Endothelial cell (in vitro differentiated cells): ENCODE data around the gene WIF1. TPM values are rescaled to one million over a fixed set of nuclear protein-coding genes. Genes with fewer than 3 reads are reported as not detected.

Experiments
- DNase-seq: peaks from one replicate; pipeline ENCODE4 v3.0.0; 2021; ENCODE audit warnings: low spot score
- H3K27ac Mint-ChIP-seq: one replicate; pipeline ENCODE4 v1.8.0; 2021; ENCODE audit warnings: mixed read lengths, inconsistent platforms; ENCODE audit not compliant: unreplicated experiment
- H3K27me3 Mint-ChIP-seq: one replicate; pipeline ENCODE4 v1.8.0; 2021; ENCODE audit warnings: mild to moderate bottlenecking, moderate library complexity, mixed read lengths, inconsistent platforms; ENCODE audit not compliant: unreplicated experiment
- H3K36me3 Mint-ChIP-seq: one replicate; pipeline ENCODE4 v1.8.0; 2021; ENCODE audit warnings: mild to moderate bottlenecking, low read depth, mixed read lengths, inconsistent platforms; ENCODE audit not compliant: unreplicated experiment
- H3K4me1 Mint-ChIP-seq: one replicate; pipeline ENCODE4 v1.8.0; 2021; ENCODE audit warnings: mild to moderate bottlenecking, mixed read lengths, inconsistent platforms; ENCODE audit not compliant: unreplicated experiment
- H3K4me3 Mint-ChIP-seq: one replicate; pipeline ENCODE4 v1.8.0; 2021; ENCODE audit warnings: mild to moderate bottlenecking, mixed read lengths, inconsistent platforms; ENCODE audit not compliant: unreplicated experiment
- H3K9me3 Mint-ChIP-seq: one replicate; pipeline ENCODE4 v1.8.0; 2021; ENCODE audit warnings: mixed read lengths, inconsistent platforms; ENCODE audit not compliant: unreplicated experiment
- CTCF ChIP-seq: fragments of 200-600 bp; sonication (generic); IDR thresholded peaks from one replicate; pipeline ENCODE4 v1.5.0; 2021; ENCODE audit warnings: antibody characterized with exemption; ENCODE audit not compliant: unreplicated experiment
- total RNA-seq: library from RNA; stranded (reverse); fragmentation: NEBNext Ultra II Directional; extraction: Animal tissue kit (Norgen Biotek cat#: 25700); gene quantifications from one replicate; pipeline ENCODE4 v1.2.1, GENCODE V29; 2021; ENCODE audit not compliant: unreplicated experiment

The WIF1 gene
- total RNA-seq, 1 donor from 2014 or later, result not detected

GRCh38 chr12:65139389-65139788 lies 18.3 kb upstream of the WIF1 start:
- Mint-ChIP-seq H3K4me1 (peaks cover 7% of the 10 kb centered on the region), H3K9me3 (no peaks in the 10 kb centered on the region), H3K4me3 (no peak overlapping the region), H3K27me3 (no peaks in the 10 kb centered on the region), H3K36me3 (no peaks in the 10 kb centered on the region), H3K27ac (no peak overlapping the region)
- no peak for DNase-seq
- TF ChIP-seq CTCF, result no peak

- H3K4me1 Mint-ChIP-seq, result no peaks in the 10 kb centered on the region
- peaks cover 2% of the 10 kb centered on the region for H3K27me3 Mint-ChIP-seq
- DNase-seq, result no peak
- H3K36me3 Mint-ChIP-seq, result no peaks in the 10 kb centered on the region
- peaks cover 4% of the 10 kb centered on the region for H3K9me3 Mint-ChIP-seq
- no peak overlapping the region for H3K4me3 Mint-ChIP-seq
- no peak overlapping the region for H3K27ac Mint-ChIP-seq
- no peak for TF ChIP-seq CTCF
Measured at GRCh38 chr12:65133879-65134278, 12.8 kb upstream of the WIF1 start.

- Mint-ChIP-seq H3K36me3 (no peaks in the 10 kb centered on the region), H3K27me3 (peaks cover 2% of the 10 kb centered on the region), H3K27ac (no peak overlapping the region), H3K9me3 (no peaks in the 10 kb centered on the region), H3K4me3 (no peak overlapping the region), H3K4me1 (peaks cover 3% of the 10 kb centered on the region)
- DNase-seq, result no peak
- no peak for TF ChIP-seq CTCF
Measured at GRCh38 chr12:65126482-65126881, 5.4 kb upstream of the WIF1 start.

- Mint-ChIP-seq H3K4me1 (peaks cover 3% of the 10 kb centered on the region), H3K9me3 (no peaks in the 10 kb centered on the region), H3K27me3 (peaks cover 2% of the 10 kb centered on the region), H3K4me3 (no peak overlapping the region), H3K27ac (no peak overlapping the region), H3K36me3 (no peaks in the 10 kb centered on the region)
- no peak for TF ChIP-seq CTCF
- DNase-seq, result no peak
Measured at GRCh38 chr12:65125975-65126374, 4.9 kb upstream of the WIF1 start.

- Mint-ChIP-seq H3K4me3 (no peak overlapping the region), H3K9me3 (no peaks in the 10 kb centered on the region), H3K27me3 (peaks cover 5% of the 10 kb centered on the region), H3K27ac (no peak overlapping the region), H3K36me3 (no peaks in the 10 kb centered on the region), H3K4me1 (peaks cover 5% of the 10 kb centered on the region)
- DNase-seq, result no peak
- no peak for TF ChIP-seq CTCF
Measured at GRCh38 chr12:65125247-65125646, 4.1 kb upstream of the WIF1 start.
